Caco-2 (cell line): ENCODE results near the gene TTLL4. TPM values are rescaled to one million over a fixed set of nuclear protein-coding genes. Genes with fewer than 3 reads are reported as not detected.

ENCODE experiments used
- BruUV-seq: library from RNA; stranded (reverse); fragments of 400-500 nt; replicated peaks from 2 replicates; lab custom pipeline; 2021; lab: Mats Ljungman, UMichigan
- CTCF ChIA-PET: fragments of 300-600 bp; sonication (Branson Sonifier 250); formaldehyde crosslinking; loops from one replicate; lab custom pipeline; 2022; ENCODE audit warnings: antibody characterized with exemption; lab: Charles Lee
- POLR2A ChIA-PET: fragments of 300-600 bp; sonication (Branson Sonifier 250); formaldehyde crosslinking; loops from one replicate; lab custom pipeline; 2022; ENCODE audit warnings: antibody characterized with exemption; lab: Charles Lee
- DNase-seq, 2 experiments: peaks; one replicate each; pipeline versions ENCODE4 v3.0.0 to v3.0.0-alpha.2; 2020 to 2022
- H3K27me3 ChIP-seq: replicated peaks from 2 replicates; pipeline ENCODE4 v1.6.0; 2011; ENCODE audit warnings: low read length; ENCODE audit not compliant: control insufficient read depth, insufficient read depth
- H3K36me3 ChIP-seq: 2 replicates; pipeline ENCODE4 v1.5.1; 2011; ENCODE audit warnings: low read length; ENCODE audit not compliant: control insufficient read depth, insufficient read depth
- H3K4me1 ChIP-seq: fragments of 250-450 bp; sonication (Bioruptor Pico); 2 replicates; pipeline ENCODE4 v1.5.1; 2020; ENCODE audit warnings: mild to moderate bottlenecking
- H3K4me3 ChIP-seq: 2 replicates; pipeline ENCODE4 v1.5.1; 2011; ENCODE audit warnings: low read depth, mild to moderate bottlenecking, control low read depth, low read length
- H3K9me3 ChIP-seq: fragments of 250-450 bp; sonication (Bioruptor Pico); 2 replicates; pipeline ENCODE4 v1.5.1; 2020; ENCODE audit warnings: mild to moderate bottlenecking, moderate library complexity
- H3K27ac Mint-ChIP-seq: one replicate; pipeline ENCODE4 v1.8.0; 2022; ENCODE audit warnings: mixed read lengths; ENCODE audit not compliant: unreplicated experiment
- H3K27me3 Mint-ChIP-seq: one replicate; pipeline ENCODE4 v1.8.0; 2022; ENCODE audit warnings: mixed read lengths; ENCODE audit not compliant: insufficient read depth, unreplicated experiment
- H3K36me3 Mint-ChIP-seq: one replicate; pipeline ENCODE4 v1.8.0; 2022; ENCODE audit warnings: mild to moderate bottlenecking, mixed read lengths; ENCODE audit not compliant: insufficient read depth, unreplicated experiment
- H3K4me1 Mint-ChIP-seq: one replicate; pipeline ENCODE4 v1.8.0; 2022; ENCODE audit warnings: low read depth, mixed read lengths; ENCODE audit not compliant: unreplicated experiment
- H3K4me3 Mint-ChIP-seq: one replicate; pipeline ENCODE4 v1.8.0; 2022; ENCODE audit warnings: mild to moderate bottlenecking, moderate library complexity, mixed read lengths; ENCODE audit not compliant: unreplicated experiment
- H3K9me3 Mint-ChIP-seq: one replicate; pipeline ENCODE4 v1.8.0; 2022; ENCODE audit warnings: mixed read lengths; ENCODE audit not compliant: unreplicated experiment
- CTCF ChIP-seq, 2 experiments: fragments of 200-600 bp in 1 of 2; IDR thresholded peaks; 1 replicate in 1 of 2; 2 replicates in 1 of 2; pipeline versions ENCODE4 v1.5.1 to v1.8.0; 2011 to 2022; ENCODE audit warnings: antibody characterized with exemption in 1 of 2, control low read depth in 1 of 2, inconsistent platforms in 1 of 2, low read depth in 1 of 2, low read length in 1 of 2, mild to moderate bottlenecking in 1 of 2, moderate library complexity in 1 of 2; ENCODE audit not compliant: insufficient read depth in 1 of 2, severe bottlenecking in 1 of 2, unreplicated experiment in 1 of 2
- intact Hi-C: fragments of 100-400 bp; cut with micrococcal nuclease; formaldehyde crosslinking; loops from one replicate; pipeline ENCODE4 v1.10.0; 2022; ENCODE audit not compliant: unreplicated experiment
- total RNA-seq: library from RNA; stranded (reverse); gene quantifications from 2 replicates; pipeline ENCODE4 v1.2.3, GENCODE V29; 2022

Gene TTLL4
- total RNA-seq, 1 experiment from 2014 or later = 86.6 TPM

GRCh38 chr2:218744615-218745014, 34.0 kb downstream of the TTLL4 start:
- ChIA-PET CTCF (interaction anchor here (0.7 kb wide), 1 partner anchor 135 kb away, joined by 4 read pairs; no protein-coding TSS in a partner anchor), POLR2A (no interaction called here)
- Mint-ChIP-seq H3K9me3 (no peaks in the 10 kb centered on the region), H3K27me3 (no peaks in the 10 kb centered on the region), H3K27ac (no peak overlapping the region), H3K36me3 (peaks cover 48% of the 10 kb centered on the region), H3K4me1 (no peaks in the 10 kb centered on the region), H3K4me3 (no peak overlapping the region)
- DNase-seq = no peak
- BruUV-seq = no TSS peak
- Histone ChIP-seq H3K9me3 (no peaks in the 10 kb centered on the region), H3K27me3 (no peaks in the 10 kb centered on the region), H3K4me1 (no peaks in the 10 kb centered on the region), H3K36me3 (peaks cover 2% of the 10 kb centered on the region), H3K4me3 (no peak overlapping the region)
- no peak for TF ChIP-seq CTCF (IDR thresholded peaks at IDR 0.05; ENCODE audit: insufficient read depth in 1 of 2, low read depth in 1 of 2, low read length in 1 of 2, severe bottlenecking in 1 of 2, unreplicated experiment in 1 of 2)
- intact Hi-C loops = no loop called here

- H3K9me3 ChIP-seq = no peaks in the 10 kb centered on the region
- Mint-ChIP-seq H3K27ac (peak overlapping the region; percentile 38), H3K4me3 (no peak overlapping the region), H3K9me3 (no peaks in the 10 kb centered on the region), H3K36me3 (peaks cover 49% of the 10 kb centered on the region), H3K27me3 (no peaks in the 10 kb centered on the region), H3K4me1 (no peaks in the 10 kb centered on the region)
- H3K4me3 ChIP-seq = no peak overlapping the region
- intact Hi-C loops = no loop called here
- peaks cover 6% of the 10 kb centered on the region for H3K36me3 ChIP-seq
- ChIA-PET POLR2A (no interaction called here), CTCF (interaction anchor here (0.7 kb wide), 1 partner anchor 135 kb away, joined by 4 read pairs; no protein-coding TSS in a partner anchor)
- H3K27me3 ChIP-seq = no peaks in the 10 kb centered on the region
- no peaks in the 10 kb centered on the region for H3K4me1 ChIP-seq
- no peak for DNase-seq
- TF ChIP-seq CTCF (IDR thresholded peaks at IDR 0.05; ENCODE audit: insufficient read depth in 1 of 2, low read depth in 1 of 2, low read length in 1 of 2, severe bottlenecking in 1 of 2, unreplicated experiment in 1 of 2) = no peak
- no TSS peak for BruUV-seq
Observed at GRCh38 chr2:218745160-218745558, 34.5 kb downstream of the TTLL4 start.

- H3K4me1 ChIP-seq = no peaks in the 10 kb centered on the region
- H3K4me3 Mint-ChIP-seq = no peak overlapping the region
- DNase-seq = no peak
Observed at GRCh38 chr2:218745559-218746469, 35.2 kb downstream of the TTLL4 start.

More at GRCh38 chr2:218745559-218746469, 35.2 kb downstream of the TTLL4 start:
- Histone ChIP-seq H3K27me3 (no peaks in the 10 kb centered on the region), H3K4me3 (no peak overlapping the region), H3K9me3 (no peaks in the 10 kb centered on the region), H3K36me3 (peaks cover 6% of the 10 kb centered on the region)
- CTCF ChIA-PET = no interaction called here
- no TSS peak for BruUV-seq
- POLR2A ChIA-PET = no interaction called here
- H3K27ac Mint-ChIP-seq = peak overlapping the region; percentile 38
- no peaks in the 10 kb centered on the region for H3K4me1 Mint-ChIP-seq
- no peak for TF ChIP-seq CTCF (IDR thresholded peaks at IDR 0.05; ENCODE audit: insufficient read depth in 1 of 2, low read depth in 1 of 2, low read length in 1 of 2, severe bottlenecking in 1 of 2, unreplicated experiment in 1 of 2)
- H3K27me3 Mint-ChIP-seq = no peaks in the 10 kb centered on the region
- H3K9me3 Mint-ChIP-seq = no peaks in the 10 kb centered on the region
- H3K36me3 Mint-ChIP-seq = peaks cover 55% of the 10 kb centered on the region
- intact Hi-C loops = no loop called here
